NCI-H226 (cell line): ENCODE results near the gene U2AF1L4.
"Not testable (repeated sequence)": the region's sequence is repeated elsewhere in the genome, so short reads cannot be mapped to it uniquely, and the experiment has no call there.

Experiments used
- DNase-seq: peaks from one replicate; pipeline ENCODE4 v3.0.0-alpha.2; 2015

U2AF1L4 gene

GRCh38 chr19:35780717-35781116 lies 35.5 kb upstream of the U2AF1L4 start:
- no peak for DNase-seq

GRCh38 chr19:35780058-35780457 lies 34.8 kb upstream of the U2AF1L4 start:
- no peak for DNase-seq

DNA sequence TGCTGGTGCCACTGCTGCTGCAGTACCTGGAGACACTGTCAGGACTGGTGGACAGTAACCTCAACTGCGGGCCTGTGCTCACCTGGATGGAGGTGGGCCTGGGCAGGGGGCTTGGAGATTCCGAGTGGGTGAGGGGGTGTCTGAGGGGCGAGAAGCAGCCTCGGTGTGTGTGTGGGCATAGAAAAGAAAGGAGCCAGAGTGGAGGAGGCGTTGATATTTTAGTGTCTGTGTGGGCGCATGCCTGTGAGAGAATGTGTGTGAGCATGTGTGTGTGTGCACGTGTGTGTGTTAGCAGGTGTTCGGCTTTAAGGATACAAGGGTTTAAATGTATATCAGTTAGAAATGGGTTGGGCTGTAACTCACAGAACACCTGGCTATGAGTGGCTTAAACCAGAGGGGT lies 33.8 kb upstream of the U2AF1L4 start:
- DNase-seq = no peak

GRCh38 chr19:35777961-35778360 lies 32.7 kb upstream of the U2AF1L4 start:
- no peak for DNase-seq

- no peak for DNase-seq
Measured at GRCh38 chr19:35777086-35777841, 32.0 kb upstream of the U2AF1L4 start.

- DNase-seq = no peak
Measured at GRCh38 chr19:35776102-35776788, 31.0 kb upstream of the U2AF1L4 start.

GRCh38 chr19:35775298-35776101 lies 30.3 kb upstream of the U2AF1L4 start, which contains the start of gene ARHGAP33:
TSS of gene ARHGAP33 (plus strand) at chr19:35775564. CDS start at chr19:35775659, 95 bp downstream.
- DNase-seq = peak; percentile 89

DNA sequence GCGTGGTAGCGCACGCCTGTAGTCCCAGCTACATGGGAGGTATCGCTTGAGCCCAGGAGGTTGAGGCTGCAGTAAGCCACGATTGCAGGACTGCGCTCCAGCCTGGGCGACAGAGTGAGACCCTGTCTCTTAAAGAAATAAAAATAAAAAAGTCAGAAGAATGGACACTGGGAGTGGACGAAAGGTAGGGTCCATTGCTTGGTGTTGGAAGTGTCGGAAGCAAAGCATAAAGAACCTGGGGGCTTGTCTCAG lies 29.8 kb upstream of the U2AF1L4 start:
- no peak for DNase-seq

- DNase-seq = no peak
Measured at GRCh38 chr19:35774274-35775045, 29.2 kb upstream of the U2AF1L4 start.

GRCh38 chr19:35773020-35773806 lies 28.0 kb upstream of the U2AF1L4 start:
- DNase-seq = no peak

DNA sequence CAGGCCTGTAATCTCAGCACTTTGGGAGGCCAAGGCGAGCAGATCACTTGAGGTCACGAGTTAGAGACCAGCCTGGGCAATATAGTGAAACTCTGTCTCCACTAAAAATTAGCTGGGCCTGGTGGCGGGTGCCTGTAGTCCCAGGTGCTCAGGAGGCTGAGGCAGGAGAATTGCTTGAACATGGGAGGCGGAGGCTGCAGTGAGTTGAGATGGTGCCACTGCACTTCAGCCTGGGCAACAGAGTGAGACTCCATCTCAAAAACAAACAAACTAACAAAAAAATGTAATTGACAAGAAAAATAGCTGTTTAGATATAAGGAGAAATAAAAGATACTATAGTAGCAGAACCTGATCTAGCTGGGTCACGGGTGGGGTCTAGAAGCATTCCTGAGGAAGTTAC lies 27.1 kb upstream of the U2AF1L4 start:
- DNase-seq = not testable (repeated sequence)

- DNase-seq = no peak
Measured at GRCh38 chr19:35768082-35768421, 22.8 kb upstream of the U2AF1L4 start.

GRCh38 chr19:35767288-35768081 lies 22.3 kb upstream of the U2AF1L4 start:
- DNase-seq = no peak

DNA sequence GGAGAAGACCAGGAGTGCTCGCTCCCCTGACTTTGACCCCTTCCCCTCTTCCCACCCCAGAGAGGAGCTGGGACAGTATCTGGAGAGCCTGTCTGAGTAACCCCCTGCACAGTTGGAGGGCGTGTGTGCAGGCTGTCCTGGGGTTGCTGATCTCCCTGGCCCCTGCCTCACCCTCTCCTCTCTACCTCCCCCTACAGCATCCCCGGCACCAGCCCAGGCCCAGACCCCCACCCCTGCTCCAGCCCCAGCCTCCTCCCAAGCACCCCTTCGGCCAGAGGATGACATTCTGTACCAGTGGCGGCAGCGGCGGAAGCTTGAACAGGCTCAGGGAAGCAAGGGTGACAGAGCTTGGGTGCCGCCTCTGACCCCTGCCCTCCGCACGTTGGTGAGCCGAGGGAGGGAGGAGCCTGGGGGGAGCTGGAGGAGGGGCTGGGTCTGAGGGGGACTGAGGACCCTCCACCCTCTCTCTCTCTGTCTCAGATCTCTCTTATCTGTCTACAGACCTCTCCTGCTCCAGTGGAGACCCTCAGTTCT lies 21.4 kb upstream of the U2AF1L4 start:
- DNase-seq = no peak

GRCh38 chr19:35764432-35765315 lies 19.5 kb upstream of the U2AF1L4 start:
- no peak for DNase-seq

DNA sequence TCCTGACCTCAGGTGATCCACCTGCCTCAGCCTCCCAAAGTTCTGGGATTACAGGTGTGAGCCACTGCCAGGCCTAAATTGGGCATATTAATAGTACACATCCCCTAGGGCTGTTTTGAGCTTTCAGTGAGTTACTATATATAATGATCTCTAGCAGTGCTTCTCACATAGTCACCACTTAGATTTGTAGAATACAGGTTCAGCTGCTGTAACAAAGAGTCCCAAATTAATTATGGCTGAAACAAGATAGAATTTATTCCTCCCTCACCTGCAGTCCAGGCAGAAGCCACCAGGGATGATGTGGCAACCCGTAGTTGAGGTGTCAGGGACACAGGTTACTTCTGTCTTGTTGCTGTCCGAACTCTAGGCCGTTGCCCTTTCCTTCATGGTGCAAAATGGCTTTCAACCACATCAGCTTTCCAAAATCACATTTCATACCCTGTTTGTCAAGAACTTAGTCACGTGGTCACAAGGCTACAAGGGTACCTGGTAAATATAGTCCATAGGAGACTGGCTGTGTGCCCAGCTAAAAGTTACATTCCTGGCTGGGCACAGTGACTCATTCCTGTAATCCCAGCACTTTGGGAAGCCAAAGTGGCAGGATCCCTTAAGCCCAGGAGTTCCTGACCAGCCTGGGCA lies 15.6 kb upstream of the U2AF1L4 start:
- no peak for DNase-seq

DNA sequence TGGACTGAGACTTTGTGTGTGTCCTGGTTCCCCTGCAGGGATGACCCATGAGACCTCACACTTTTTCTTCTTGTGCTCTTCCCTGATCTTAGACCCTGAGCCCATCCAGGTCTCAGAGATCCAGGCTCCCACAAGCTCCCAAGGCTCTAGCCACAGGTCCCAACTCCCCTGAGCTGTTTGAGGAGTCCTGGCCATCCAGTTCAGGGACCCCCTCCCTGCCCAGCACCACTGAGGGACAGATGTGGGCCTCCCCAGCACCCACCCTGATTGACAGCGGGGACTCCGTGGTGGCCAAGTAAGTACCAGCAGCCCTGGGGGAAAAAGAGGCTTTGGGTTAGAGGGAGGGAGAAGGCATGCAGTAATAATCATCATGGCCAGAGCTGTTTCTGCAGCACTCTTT lies 14.5 kb upstream of the U2AF1L4 start:
- DNase-seq = no peak

GRCh38 chr19:35757749-35758608 lies 12.8 kb upstream of the U2AF1L4 start, which contains the start of gene PROSER3:
TSS of gene PROSER3 (plus strand) at chr19:35758176. CDS start at chr19:35758216, 40 bp downstream.
- peak; percentile 99 for DNase-seq
